Spleen (tissue), 11 donors: ENCODE data around the gene HSPA4. TPM values are rescaled to one million over a fixed set of nuclear protein-coding genes. Genes with fewer than 3 reads are reported as not detected.

Experiments
- DNase-seq: peaks from one replicate; pipeline ENCODE4 v3.0.0-alpha.2; 2020
- H3K27ac ChIP-seq, 8 donors: fragments of 200-600 bp; sonication (generic) in 7 of 8; 1 replicate in 4 of 8; 2 replicates in 4 of 8; pipeline versions ENCODE4 v1.5.0 to v1.8.0; 2016 to 2021; ENCODE audit warnings: inconsistent platforms in 4 of 8, mild to moderate bottlenecking in 4 of 8, moderate library complexity in 1 of 8
- H3K27me3 ChIP-seq, 7 donors: fragments of 200-600 bp; sonication (generic) in 6 of 7; replicated peaks in 1 of 7; 1 replicate in 4 of 7; 2 replicates in 3 of 7; pipeline versions ENCODE4 v1.5.0 to v1.8.0; 2016 to 2021; ENCODE audit warnings: inconsistent platforms in 3 of 7, mild to moderate bottlenecking in 1 of 7
- H3K36me3 ChIP-seq, 6 donors: fragments of 200-600 bp; sonication (generic) in 5 of 6; 1 replicate in 4 of 6; 2 replicates in 2 of 6; pipeline versions ENCODE4 v1.5.0 to v1.8.0; 2016 to 2021; ENCODE audit warnings: inconsistent platforms in 2 of 6
- H3K4me1 ChIP-seq, 6 donors: fragments of 200-600 bp; sonication (generic) in 5 of 6; 1 replicate in 3 of 6; 2 replicates in 3 of 6; pipeline versions ENCODE4 v1.5.0 to v1.8.0; 2016 to 2021; ENCODE audit warnings: inconsistent platforms in 3 of 6
- H3K4me3 ChIP-seq, 8 donors: fragments of 200-600 bp; sonication (generic) in 7 of 8; 1 replicate in 4 of 8; 2 replicates in 4 of 8; pipeline versions ENCODE4 v1.5.0 to v1.8.0; 2016 to 2021; ENCODE audit warnings: inconsistent platforms in 4 of 8, mild to moderate bottlenecking in 4 of 8, moderate library complexity in 2 of 8
- H3K9me3 ChIP-seq, 8 donors: fragments of 200-600 bp; sonication (generic) in 7 of 8; 1 replicate in 4 of 8; 2 replicates in 4 of 8; pipeline versions ENCODE4 v1.5.0 to v1.8.0; 2016 to 2021; ENCODE audit warnings: inconsistent platforms in 4 of 8
- CTCF ChIP-seq, 11 experiments: fragments of 200-600 bp in 7 of 11; fragments of 450-650 bp in 4 of 11; sonication (generic) in 4 of 11; IDR thresholded peaks in 8 of 11; conservative IDR thresholded peaks in 3 of 11; 1 replicate in 7 of 11; 2 replicates in 4 of 11; pipeline versions ENCODE4 v1.4.0 to v1.8.0; 2016 to 2021; ENCODE audit warnings: antibody characterized with exemption in 11 of 11, inconsistent platforms in 4 of 11, mild to moderate bottlenecking in 1 of 11
- POLR2A ChIP-seq, 3 donors: fragments of 450-650 bp; IDR thresholded peaks; one replicate each; pipeline ENCODE4 v1.5.1; 2017; ENCODE audit warnings: antibody characterized with exemption in 3 of 3, mild to moderate bottlenecking in 1 of 3
- POLR2AphosphoS5 ChIP-seq, 3 donors: sonication (generic); formaldehyde crosslinking; IDR thresholded peaks; one replicate each; pipeline ENCODE4 v1.5.1; 2017; ENCODE audit warnings: antibody characterized with exemption in 3 of 3
- WGBS, 5 donors: extraction: QIAGEN DNeasy Blood & Tissue Kit in 3 of 5; methylation state at CpG; one replicate each; pipeline versions ENCODE4 v1.1.5 to v1.1.7; 2013 to 2018; 5-methylcytosine and 5-hydroxymethylcytosine counted together
- intact Hi-C: fragments of 100-400 bp; cut with DNase I; formaldehyde crosslinking; loops from one replicate; pipeline ENCODE4 v1.15.0; 2023; ENCODE audit warnings: low total_unique reads
- polyA plus RNA-seq, 3 donors: library from polyadenylated mRNA; stranded (reverse); fragments of 200-250 nt; gene quantifications; one replicate each; pipeline ENCODE4 v1.2.1, GENCODE V29; 2013
- total RNA-seq, 7 donors: library from RNA; depleted of rRNA in 3 of 7; stranded (reverse); fragments of >200 nt in 3 of 7; fragmentation: NEBNext Ultra II Directional in 4 of 7; extraction: Animal tissue kit (Norgen Biotek cat#: 25700) in 4 of 7; gene quantifications; one replicate each; pipeline versions ENCODE4 v1.1.0 to v1.2.1, GENCODE V29; 2016 to 2021
- donor health status: healthy with polysubstance abuse.
- donor health status: DM: no; HTN: no; CAD: no; lungs with moderate emphysema.
- donor health status: DM: no; HTN: no; CAD: no.
- donor health status: Bipolar disorder and iron deficiency.
- donor health status: healthy.
- donor health status: DM: no; HTN: no; CAD: no.
- donor health status: DM: yes; HTN: yes; CAD: no.

HSPA4 gene
- total and polyA plus RNA-seq, 10 donors = 38.0 to 74.6 (median 60.0) TPM

GRCh38 chr5:133056891-133057290, 5.1 kb downstream of the HSPA4 start:
- peaks cover 0 to 6% (median 0%) of the 10 kb centered on the region in 6 donors for H3K36me3 ChIP-seq
- H3K9me3 ChIP-seq = no peaks in the 10 kb centered on the region
- 52 to 83% (median 78%) methylated on average over 1 of the region's 1 CpG for WGBS, 5 donors
- no peak overlapping the region for H3K4me3 ChIP-seq
- no peaks in the 10 kb centered on the region for H3K27me3 ChIP-seq
- TF ChIP-seq POLR2AphosphoS5 (IDR thresholded peaks at IDR 0.05) (no peak), POLR2A (IDR thresholded peaks at IDR 0.05) (no peak), CTCF (IDR thresholded peaks at IDR 0.05 in 8 of 11, conservative IDR thresholded peaks at IDR 0.05 in 3 of 11) (no peak)
- no peak for DNase-seq
- peak overlapping the region in 2 of 8 donors; percentile 25 to 30 for H3K27ac ChIP-seq
- peaks cover 33 to 90% (median 68%) of the 10 kb centered on the region in 6 donors for H3K4me1 ChIP-seq
- intact Hi-C loops = no loop called here

GRCh38 chr5:133059621-133060020, 7.8 kb downstream of the HSPA4 start:
- DNase-seq = no peak
- no peaks in the 10 kb centered on the region for H3K9me3 ChIP-seq
- H3K4me1 ChIP-seq = peaks cover 21 to 98% (median 62%) of the 10 kb centered on the region in 6 donors
- peaks cover 0 to 11% (median 0%) of the 10 kb centered on the region in 6 donors for H3K36me3 ChIP-seq
- H3K27ac ChIP-seq = no peak overlapping the region
- H3K27me3 ChIP-seq = no peaks in the 10 kb centered on the region
- 78 to 83% (median 80%) methylated on average over 3 of the region's 3 CpGs for WGBS, 5 donors
- H3K4me3 ChIP-seq = no peak overlapping the region
- TF ChIP-seq POLR2A (IDR thresholded peaks at IDR 0.05) = no peak
- no peak for TF ChIP-seq POLR2AphosphoS5 (IDR thresholded peaks at IDR 0.05)
- TF ChIP-seq CTCF (IDR thresholded peaks at IDR 0.05 in 8 of 11, conservative IDR thresholded peaks at IDR 0.05 in 3 of 11) = no peak
- intact Hi-C loops = no loop called here

- Histone ChIP-seq H3K4me1 (peaks cover 15 to 78% (median 37%) of the 10 kb centered on the region in 6 donors), H3K9me3 (no peaks in the 10 kb centered on the region), H3K27ac (peak overlapping the region in 3 of 8 donors; percentile 35 to 60 (median 41)), H3K4me3 (no peak overlapping the region), H3K27me3 (no peaks in the 10 kb centered on the region), H3K36me3 (peaks cover 2 to 37% (median 11%) of the 10 kb centered on the region in 6 donors)
- TF ChIP-seq CTCF (IDR thresholded peaks at IDR 0.05 in 8 of 11, conservative IDR thresholded peaks at IDR 0.05 in 3 of 11) = no peak
- TF ChIP-seq POLR2AphosphoS5 (IDR thresholded peaks at IDR 0.05) = no peak
- TF ChIP-seq POLR2A (IDR thresholded peaks at IDR 0.05) = no peak
- no peak for DNase-seq
- intact Hi-C loops = no loop called here
- WGBS, 5 donors = 15 to 32% (median 24%) methylated on average over 1 of the region's 1 CpG
Measured at GRCh38 chr5:133062276-133062675, 10.5 kb downstream of the HSPA4 start.

- H3K4me1 ChIP-seq = peaks cover 7 to 61% (median 22%) of the 10 kb centered on the region in 6 donors
Measured at GRCh38 chr5:133063965-133064364, 12.2 kb downstream of the HSPA4 start.

More at GRCh38 chr5:133063965-133064364, 12.2 kb downstream of the HSPA4 start:
- H3K36me3 ChIP-seq = peaks cover 10 to 54% (median 24%) of the 10 kb centered on the region in 6 donors
- TF ChIP-seq POLR2AphosphoS5 (IDR thresholded peaks at IDR 0.05) (no peak), CTCF (IDR thresholded peaks at IDR 0.05 in 8 of 11, conservative IDR thresholded peaks at IDR 0.05 in 3 of 11) (no peak), POLR2A (IDR thresholded peaks at IDR 0.05) (no peak)
- no peak for DNase-seq
- 84 to 85% (median 84%) methylated on average over 10 of the region's 10 CpGs for WGBS, 5 donors
- no peaks in the 10 kb centered on the region for H3K27me3 ChIP-seq
- intact Hi-C loops = no loop called here
- no peaks in the 10 kb centered on the region for H3K9me3 ChIP-seq
- H3K4me3 ChIP-seq = no peak overlapping the region
- H3K27ac ChIP-seq = no peak overlapping the region
